GM10248 (cell line): Measurements from ENCODE around the gene AKR1B1.

Experiments used
- CTCF ChIA-PET: fragments of 300-600 bp; sonication (Branson Sonifier 250); formaldehyde crosslinking; extraction: SDS; loops from one replicate; lab custom pipeline; 2021; ENCODE audit warnings: antibody characterized with exemption; lab: Yijun Ruan, JAX
- POLR2A ChIA-PET: fragments of 350-650 bp; sonication (Branson Sonifier 250); formaldehyde crosslinking; extraction: SDS; loops from one replicate; lab custom pipeline; 2020; ENCODE audit warnings: antibody characterized with exemption; lab: Yijun Ruan, JAX
- DNase-seq: peaks from one replicate; pipeline ENCODE4 v3.0.0; 2012; ENCODE audit errors: extremely low spot score
- CTCF ChIP-seq: IDR thresholded peaks from 2 replicates; pipeline ENCODE4 v1.5.1; 2012; ENCODE audit warnings: mild to moderate bottlenecking, low read depth; ENCODE audit errors: extremely low read depth, missing control alignments, control extremely low read depth

AKR1B1 gene

GRCh38 chr7:134415700-134416099 lies 43.2 kb downstream of the AKR1B1 start:
- TF ChIP-seq CTCF, result no peak
- ChIA-PET CTCF (no interaction called here), POLR2A (no interaction called here)
- no peak for DNase-seq

- TF ChIP-seq CTCF, result no peak
- ChIA-PET POLR2A (no interaction called here), CTCF (interaction anchor here (0.7 to 3.9 kb wide), 2 partner anchors 18 to 56 kb away, joined by 3 to 18 read pairs; no protein-coding TSS in a partner anchor)
- no peak for DNase-seq
These were observed 44.8 kb downstream of the AKR1B1 start for GRCh38 chr7:134414109-134414508.

- ChIA-PET POLR2A (no interaction called here), CTCF (interaction anchor here (1.0 kb wide), 1 partner anchor 25 kb away, joined by 4 read pairs; no protein-coding TSS in a partner anchor)
- no peak for TF ChIP-seq CTCF
- no peak for DNase-seq
These were observed 51.6 kb downstream of the AKR1B1 start for GRCh38 chr7:134407311-134407710.

- no peak for DNase-seq
- ChIA-PET CTCF (no interaction called here), POLR2A (no interaction called here)
- TF ChIP-seq CTCF, result no peak
These were observed 52.5 kb downstream of the AKR1B1 start for GRCh38 chr7:134406431-134406830.

- DNase-seq, result no peak
- ChIA-PET CTCF (no interaction called here), POLR2A (no interaction called here)
- TF ChIP-seq CTCF, result no peak
These were observed 53.6 kb downstream of the AKR1B1 start for GRCh38 chr7:134405299-134405698.

GRCh38 chr7:134403062-134403461 lies 55.8 kb downstream of the AKR1B1 start:
- DNase-seq, result no peak
- TF ChIP-seq CTCF, result no peak
- ChIA-PET POLR2A (no interaction called here), CTCF (interaction anchor here (0.8 to 1.8 kb wide), 2 partner anchors 9 to 30 kb away, joined by 3 to 9 read pairs; no protein-coding TSS in a partner anchor)

GRCh38 chr7:134400859-134401258 lies 58.0 kb downstream of the AKR1B1 start:
- ChIA-PET CTCF (interaction anchor here (0.7 to 1.1 kb wide), 2 partner anchors 10 to 113 kb away, joined by 3 read pairs; no protein-coding TSS in a partner anchor), POLR2A (no interaction called here)
- TF ChIP-seq CTCF, result no peak
- DNase-seq, result no peak
